Stomach (tissue), 4 donors: ENCODE data around the gene CMTM2.

ENCODE experiments used
- CTCF ChIP-seq, 7 experiments: fragments of 450-650 bp in 4 of 7; fragments of 200-600 bp in 3 of 7; sonication (generic) in 3 of 7; IDR thresholded peaks; one replicate each; pipeline ENCODE4 v1.5.1; 2016 to 2019; ENCODE audit warnings: antibody characterized with exemption in 7 of 7, control low read depth in 2 of 7, mild to moderate bottlenecking in 1 of 7
- POLR2A ChIP-seq, 4 donors: fragments of 450-650 bp; IDR thresholded peaks; one replicate each; pipeline ENCODE4 v1.6.1; 2016; ENCODE audit warnings: antibody characterized with exemption in 4 of 4, control low read depth in 2 of 4, mild to moderate bottlenecking in 1 of 4, moderate library complexity in 1 of 4

GRCh38 chr16:66618588-66619375 lies 39.5 kb downstream of the CMTM2 start:
- no peak for TF ChIP-seq CTCF (IDR thresholded peaks at IDR 0.05)
- TF ChIP-seq POLR2A (IDR thresholded peaks at IDR 0.05), result no peak
